GM23248 (cell line): ENCODE measurements around the gene ISM1.

Experiments
- EZH2 ChIP-seq: fragments of 200-600 bp; sonication (generic); IDR thresholded peaks from 2 replicates; pipeline ENCODE4 v1.6.1; 2018; ENCODE audit warnings: antibody characterized with exemption, mild to moderate bottlenecking; ENCODE audit not compliant: insufficient read depth, poor library complexity, severe bottlenecking
- EZH2phosphoT487 ChIP-seq: fragments of 200-600 bp; sonication (generic); IDR thresholded peaks from 2 replicates; pipeline ENCODE4 v1.6.1; 2018; ENCODE audit warnings: antibody characterized with exemption, moderate library complexity, mild to moderate bottlenecking, low read depth; ENCODE audit not compliant: insufficient read depth

GRCh38 chr20:13333036-13333435 is 112.0 kb downstream of the ISM1 start:
- TF ChIP-seq EZH2phosphoT487 (no peak), EZH2 (no peak)
